Measurements from ENCODE around the gene NFRKB.

- TF ChIP-seq CTCF (IDR thresholded peaks at IDR 0.05) (no peak), POLR2A (IDR thresholded peaks at IDR 0.05) (no peak), EP300 (IDR thresholded peaks at IDR 0.05; ENCODE audit: low read depth) (no peak)
Observed at GRCh38 chr11:129933262-129933661, 37.9 kb upstream of the NFRKB start.

Measured in transverse colon (tissue), 3 donors.